ENCODE results near the gene LSM3.

DNA sequence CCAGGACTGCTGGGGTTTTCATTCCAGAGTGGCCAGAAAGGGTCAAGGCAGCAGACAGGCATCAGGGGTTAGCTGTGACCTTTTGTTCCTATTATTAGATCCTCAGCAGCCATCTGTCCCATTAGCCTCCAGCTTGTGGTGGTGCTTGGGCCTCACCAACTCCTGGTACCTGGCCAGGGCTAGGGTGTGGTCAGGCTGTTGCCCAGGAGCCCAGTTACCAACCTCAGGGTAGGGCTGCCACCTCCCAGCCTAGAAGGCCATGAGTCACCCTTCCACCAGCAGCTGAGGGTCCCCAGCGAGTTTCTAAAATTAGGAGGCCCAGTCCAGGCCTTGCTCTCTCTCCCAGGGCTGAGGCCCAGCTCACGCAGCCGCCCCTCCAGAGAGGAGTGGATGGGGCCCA, 41.6 kb upstream of the LSM3 start:
- TF ChIP-seq RAD21 (IDR thresholded peaks at IDR 0.05; ENCODE audit: low read length), result no peak
- TF ChIP-seq, protein P1, sequence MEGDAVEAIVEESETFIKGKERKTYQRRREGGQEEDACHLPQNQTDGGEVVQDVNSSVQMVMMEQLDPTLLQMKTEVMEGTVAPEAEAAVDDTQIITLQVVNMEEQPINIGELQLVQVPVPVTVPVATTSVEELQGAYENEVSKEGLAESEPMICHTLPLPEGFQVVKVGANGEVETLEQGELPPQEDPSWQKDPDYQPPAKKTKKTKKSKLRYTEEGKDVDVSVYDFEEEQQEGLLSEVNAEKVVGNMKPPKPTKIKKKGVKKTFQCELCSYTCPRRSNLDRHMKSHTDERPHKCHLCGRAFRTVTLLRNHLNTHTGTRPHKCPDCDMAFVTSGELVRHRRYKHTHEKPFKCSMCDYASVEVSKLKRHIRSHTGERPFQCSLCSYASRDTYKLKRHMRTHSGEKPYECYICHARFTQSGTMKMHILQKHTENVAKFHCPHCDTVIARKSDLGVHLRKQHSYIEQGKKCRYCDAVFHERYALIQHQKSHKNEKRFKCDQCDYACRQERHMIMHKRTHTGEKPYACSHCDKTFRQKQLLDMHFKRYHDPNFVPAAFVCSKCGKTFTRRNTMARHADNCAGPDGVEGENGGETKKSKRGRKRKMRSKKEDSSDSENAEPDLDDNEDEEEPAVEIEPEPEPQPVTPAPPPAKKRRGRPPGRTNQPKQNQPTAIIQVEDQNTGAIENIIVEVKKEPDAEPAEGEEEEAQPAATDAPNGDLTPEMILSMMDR (conservative IDR thresholded peaks at IDR 0.05; ENCODE audit: low read depth, low read length), result no peak
